GM12874 (cell line): Measurements from ENCODE around the gene TRIM8.

Source experiments
- CTCF ChIP-seq: IDR thresholded peaks from 2 replicates; pipeline ENCODE4 v1.5.1; 2011; ENCODE audit warnings: low read depth, mild to moderate bottlenecking, control low read depth, low read length, moderate library complexity; ENCODE audit not compliant: insufficient read depth

Gene TRIM8

DNA sequence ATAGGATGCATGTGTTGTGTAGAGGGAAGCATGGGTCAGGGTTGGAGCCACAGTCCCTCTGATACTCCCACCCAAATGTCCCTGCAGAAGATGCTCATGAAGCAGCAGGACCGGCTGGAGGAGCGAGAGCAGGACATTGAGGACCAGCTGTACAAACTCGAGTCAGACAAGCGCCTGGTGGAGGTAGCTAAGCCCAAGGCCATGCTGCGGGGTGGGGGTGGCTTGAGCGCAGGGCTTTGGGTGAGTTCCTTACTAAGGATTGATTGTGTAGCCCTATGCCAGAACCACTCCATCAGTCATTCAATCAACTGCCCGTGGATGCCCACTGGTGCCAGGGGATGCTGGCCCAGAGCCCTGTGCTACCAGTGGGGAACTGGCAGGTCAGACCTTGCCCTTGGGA, 10.3 kb downstream of the TRIM8 start:
- no peak for TF ChIP-seq CTCF

GRCh38 chr10:102654969-102655368, 10.7 kb downstream of the TRIM8 start:
- no peak for TF ChIP-seq CTCF

- TF ChIP-seq CTCF, result no peak
Observed at GRCh38 chr10:102656026-102656425, 11.7 kb downstream of the TRIM8 start.

DNA sequence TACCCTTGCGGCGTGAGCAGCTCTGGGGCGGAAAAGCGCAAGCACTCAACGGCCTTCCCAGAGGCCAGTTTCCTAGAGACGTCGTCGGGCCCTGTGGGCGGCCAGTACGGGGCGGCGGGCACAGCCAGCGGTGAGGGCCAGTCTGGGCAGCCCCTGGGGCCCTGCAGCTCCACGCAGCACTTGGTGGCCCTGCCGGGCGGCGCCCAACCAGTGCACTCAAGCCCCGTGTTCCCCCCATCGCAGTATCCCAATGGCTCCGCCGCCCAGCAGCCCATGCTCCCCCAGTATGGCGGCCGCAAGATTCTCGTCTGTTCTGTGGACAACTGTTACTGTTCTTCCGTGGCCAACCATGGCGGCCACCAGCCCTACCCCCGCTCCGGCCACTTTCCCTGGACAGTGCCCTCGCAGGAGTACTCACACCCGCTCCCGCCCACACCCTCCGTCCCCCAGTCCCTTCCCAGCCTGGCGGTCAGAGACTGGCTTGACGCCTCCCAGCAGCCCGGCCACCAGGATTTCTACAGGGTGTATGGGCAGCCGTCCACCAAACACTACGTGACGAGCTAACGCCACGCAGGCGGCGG, 12.6 kb downstream of the TRIM8 start:
- TF ChIP-seq CTCF, result no peak

DNA sequence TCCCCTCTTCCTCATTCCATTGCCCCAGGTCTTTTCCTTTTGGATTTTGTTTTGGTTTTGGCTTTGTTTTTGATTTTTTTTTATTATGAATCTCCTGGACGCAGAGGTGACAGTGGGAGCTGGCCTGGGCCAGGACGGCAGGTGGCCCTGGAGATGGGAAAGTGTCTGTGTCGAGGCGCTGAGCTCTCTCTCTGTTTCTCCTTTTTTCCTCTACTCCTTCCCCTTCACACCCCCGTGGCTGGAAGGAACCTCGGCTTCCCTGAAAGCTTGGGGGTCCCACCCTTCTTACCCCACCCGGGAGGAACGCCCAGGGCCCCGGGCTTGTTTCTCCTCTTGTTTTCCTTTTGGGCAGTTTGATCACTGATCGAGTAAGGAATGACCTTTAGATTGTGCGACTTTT, 13.2 kb downstream of the TRIM8 start:
- no peak for TF ChIP-seq CTCF

DNA sequence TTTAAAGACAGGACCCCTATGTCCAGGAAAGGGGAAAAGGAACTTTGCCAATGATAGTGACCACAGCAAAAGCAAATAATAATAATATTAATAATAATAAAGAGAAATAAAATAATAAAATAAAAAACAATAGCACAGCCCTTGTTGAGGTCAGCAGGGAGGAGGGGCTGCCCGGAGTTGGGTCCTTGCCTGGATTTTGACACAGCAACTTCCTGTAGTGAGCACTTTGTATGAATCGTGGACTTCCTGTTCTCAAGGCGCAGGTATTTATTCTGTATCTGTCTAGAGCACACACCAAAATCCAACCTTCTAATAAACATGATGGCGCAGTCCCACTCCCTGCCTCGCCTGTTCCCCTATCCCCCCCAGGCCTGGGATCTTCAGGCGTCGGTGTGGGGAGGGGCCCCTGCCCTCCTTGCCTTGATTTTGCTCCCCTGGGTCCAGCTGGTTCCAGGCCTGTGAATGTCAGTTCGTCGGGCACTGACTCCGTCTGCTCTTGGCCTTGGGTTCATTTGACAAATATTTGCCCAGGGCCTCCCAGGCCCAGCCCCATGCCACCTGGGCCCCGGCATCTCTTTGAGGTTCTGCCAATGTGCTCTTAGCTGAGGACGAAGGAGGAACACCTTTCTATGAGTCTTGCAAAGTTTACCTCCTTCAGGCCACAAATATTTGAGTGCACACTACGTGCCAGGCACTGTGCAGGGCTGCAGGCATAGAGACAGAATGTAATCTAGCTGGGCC, 13.9 kb downstream of the TRIM8 start:
- no peak for TF ChIP-seq CTCF

- no peak for TF ChIP-seq CTCF
Observed at GRCh38 chr10:102658802-102659201, 14.5 kb downstream of the TRIM8 start.
